ENCODE results near the gene TBC1D5.
"Not testable (repeated sequence)": the region's sequence is repeated elsewhere in the genome, so short reads cannot be mapped to it uniquely, and the experiment has no call there.

The TBC1D5 gene

DNA sequence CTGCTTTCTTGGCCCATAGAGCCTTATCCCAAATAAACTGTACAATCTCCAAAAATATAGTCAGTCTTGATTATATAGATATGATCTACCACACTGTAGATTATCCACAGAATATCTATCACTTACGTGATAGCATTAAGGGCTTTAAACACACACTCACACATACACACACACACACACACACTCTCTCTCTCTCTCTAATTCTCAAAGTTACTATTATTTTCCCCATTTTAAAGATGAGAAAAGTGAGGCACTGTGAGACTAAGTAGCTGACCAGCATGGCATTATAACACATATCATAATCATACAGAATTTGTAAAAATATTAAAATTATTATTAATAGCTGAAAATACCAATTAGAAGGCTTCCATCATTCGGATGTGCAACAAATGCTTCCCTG, 4.2 kb downstream of the TBC1D5 start:
- TF ChIP-seq CTCF (IDR thresholded peaks at IDR 0.05; ENCODE audit: low read depth, low read length) (no peak), POLR2A (IDR thresholded peaks at IDR 0.05; ENCODE audit: extremely low read depth, insufficient read length) (no peak), MYC (IDR thresholded peaks at IDR 0.05; ENCODE audit: low read depth, low read length) (no peak)
- TF ChIP-seq, protein P1, sequence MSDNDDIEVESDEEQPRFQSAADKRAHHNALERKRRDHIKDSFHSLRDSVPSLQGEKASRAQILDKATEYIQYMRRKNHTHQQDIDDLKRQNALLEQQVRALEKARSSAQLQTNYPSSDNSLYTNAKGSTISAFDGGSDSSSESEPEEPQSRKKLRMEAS (IDR thresholded peaks at IDR 0.05; ENCODE audit: low read depth, low read length), result no peak
- no peak for DNase-seq (ENCODE audit: low read depth)
- H3K4me3 ChIP-seq (ENCODE audit: low read depth, low read length), result peak overlapping the region; percentile 10

- TF ChIP-seq, protein P1 (IDR thresholded peaks at IDR 0.05; ENCODE audit: low read depth, low read length), result no peak
- H3K4me3 ChIP-seq (ENCODE audit: low read depth, low read length), result no peak overlapping the region
- no peak for DNase-seq (ENCODE audit: low read depth)
Observed at GRCh38 chr3:17737591-17737990, 4.8 kb downstream of the TBC1D5 start.

DNA sequence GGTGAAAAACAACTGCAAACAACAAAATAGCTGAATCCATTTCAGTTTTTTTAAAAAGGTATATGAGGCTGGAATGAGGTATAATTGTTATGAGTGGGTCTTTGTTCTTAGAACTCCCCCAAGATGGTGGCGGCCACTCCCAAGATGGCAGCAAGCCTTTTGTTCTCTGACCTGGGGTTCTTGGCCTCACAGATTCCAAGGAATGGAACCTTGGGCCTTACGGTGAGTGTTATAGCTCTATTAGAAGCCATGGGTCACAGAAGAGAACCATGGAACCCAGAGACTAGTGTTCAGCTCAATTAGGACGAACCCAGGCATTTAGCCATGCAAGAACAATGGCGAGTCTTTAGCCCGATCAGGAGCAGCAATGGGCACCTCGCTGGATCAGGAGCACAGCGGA, 7.1 kb downstream of the TBC1D5 start:
- not testable (repeated sequence) for H3K4me3 ChIP-seq (ENCODE audit: low read depth, low read length); DNase-seq (ENCODE audit: low read depth)

- TF ChIP-seq, protein P1 (IDR thresholded peaks at IDR 0.05; ENCODE audit: low read depth, low read length), result no peak
- TF ChIP-seq CTCF (IDR thresholded peaks at IDR 0.05; ENCODE audit: low read depth, low read length) (no peak), MYC (IDR thresholded peaks at IDR 0.05; ENCODE audit: low read depth, low read length) (no peak), POLR2A (IDR thresholded peaks at IDR 0.05; ENCODE audit: extremely low read depth, insufficient read length) (no peak)
- no peak for DNase-seq (ENCODE audit: low read depth)
- no peak overlapping the region for H3K4me3 ChIP-seq (ENCODE audit: low read depth, low read length)
Observed at GRCh38 chr3:17733768-17734167, 8.7 kb downstream of the TBC1D5 start.

- TF ChIP-seq, protein P1 (IDR thresholded peaks at IDR 0.05; ENCODE audit: low read depth, low read length), result no peak
- no peak for TF ChIP-seq POLR2A (IDR thresholded peaks at IDR 0.05; ENCODE audit: extremely low read depth, insufficient read length)
- no peak for TF ChIP-seq CTCF (IDR thresholded peaks at IDR 0.05; ENCODE audit: low read depth, low read length)
- no peak for TF ChIP-seq MYC (IDR thresholded peaks at IDR 0.05; ENCODE audit: low read depth, low read length)
- H3K4me3 ChIP-seq (ENCODE audit: low read depth, low read length), result no peak overlapping the region
- DNase-seq (ENCODE audit: low read depth), result no peak
Observed at GRCh38 chr3:17733215-17733614, 9.2 kb downstream of the TBC1D5 start.

DNA sequence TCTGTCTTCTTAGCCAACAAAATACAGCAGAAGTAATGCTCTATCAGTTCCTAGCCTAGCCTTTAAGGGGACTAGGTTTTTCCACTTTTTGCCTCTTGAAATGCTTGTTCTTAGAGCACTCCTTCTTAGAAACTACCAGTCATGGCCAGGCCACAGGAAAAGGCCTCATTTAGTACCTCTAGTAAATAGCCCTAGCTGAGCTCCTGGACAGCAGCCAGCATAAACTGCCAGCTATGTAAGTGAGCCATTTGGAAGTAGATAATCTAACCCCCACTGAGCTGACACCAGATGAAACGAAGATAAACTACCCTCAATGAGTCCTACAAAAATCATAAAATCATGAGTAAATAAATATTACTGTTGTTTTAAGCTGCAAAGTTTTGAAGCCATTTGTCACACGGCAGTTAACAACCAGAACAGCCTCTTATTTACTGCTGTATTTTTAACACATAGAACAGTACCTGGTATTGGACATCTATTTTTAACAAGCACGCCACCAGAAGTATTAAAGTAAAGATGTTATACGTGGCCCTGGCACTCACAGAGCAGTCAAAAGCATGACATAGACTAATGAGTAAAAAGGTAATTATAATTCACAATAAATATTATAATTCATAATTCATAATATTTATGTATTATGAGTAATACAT, 12.0 kb downstream of the TBC1D5 start:
- DNase-seq (ENCODE audit: low read depth), result peak; percentile 48
- H3K4me3 ChIP-seq (ENCODE audit: low read depth, low read length), result no peak overlapping the region
- no peak for TF ChIP-seq CTCF (IDR thresholded peaks at IDR 0.05; ENCODE audit: low read depth, low read length)
- no peak for TF ChIP-seq POLR2A (IDR thresholded peaks at IDR 0.05; ENCODE audit: extremely low read depth, insufficient read length)
- TF ChIP-seq, protein P1 (IDR thresholded peaks at IDR 0.05; ENCODE audit: low read depth, low read length), result no peak
- TF ChIP-seq MYC (IDR thresholded peaks at IDR 0.05; ENCODE audit: low read depth, low read length), result no peak

DNA sequence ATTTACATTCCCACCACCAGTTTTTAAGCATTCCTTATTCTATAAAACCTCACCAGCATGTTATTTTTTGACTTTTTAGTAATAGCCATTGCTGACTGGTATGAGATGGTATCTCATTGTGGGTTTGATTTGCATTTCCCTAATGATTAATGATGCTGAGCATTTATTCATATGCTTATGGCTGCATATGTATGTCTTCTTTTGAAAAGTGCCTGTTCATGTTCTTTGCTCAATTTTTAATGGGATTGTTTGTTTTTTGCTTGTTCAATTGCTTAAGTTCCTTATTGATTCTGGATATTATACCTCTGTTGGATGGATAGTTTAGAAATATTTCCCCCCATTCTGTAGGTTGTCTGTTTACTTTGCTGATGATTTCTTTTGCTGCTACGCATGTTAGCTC, 16.1 kb downstream of the TBC1D5 start:
- no peak for DNase-seq (ENCODE audit: low read depth)
- TF ChIP-seq POLR2A (IDR thresholded peaks at IDR 0.05; ENCODE audit: extremely low read depth, insufficient read length) (no peak), CTCF (IDR thresholded peaks at IDR 0.05; ENCODE audit: low read depth, low read length) (no peak), MYC (IDR thresholded peaks at IDR 0.05; ENCODE audit: low read depth, low read length) (no peak)
- TF ChIP-seq, protein P1 (IDR thresholded peaks at IDR 0.05; ENCODE audit: low read depth, low read length), result no peak
- H3K4me3 ChIP-seq (ENCODE audit: low read depth, low read length), result no peak overlapping the region

GRCh38 chr3:17725844-17726243, 16.6 kb downstream of the TBC1D5 start:
- H3K4me3 ChIP-seq (ENCODE audit: low read depth, low read length); DNase-seq (ENCODE audit: low read depth): not testable (repeated sequence)

Data from NB4 (cell line).